ENCODE data around the gene KCNIP1. TPM values are rescaled to one million over a fixed set of nuclear protein-coding genes. Genes with fewer than 3 reads are reported as not detected.

Gene KCNIP1
- total and polyA plus RNA-seq, 2 of the 8 experiments (the other 6 are each of a cell fraction or from before 2014, with no cell fraction given), result 0.52 to 0.83 TPM

- TF ChIP-seq E2F6 (IDR thresholded peaks at IDR 0.05) (no peak), SUZ12 (IDR thresholded peaks at IDR 0.05; ENCODE audit: low read length) (no peak), BRCA1 (IDR thresholded peaks at IDR 0.05; ENCODE audit: low read depth, low read length) (no peak), HDAC2 (IDR thresholded peaks at IDR 0.05; ENCODE audit: borderline replicate concordance in 1 of 2, low read depth in 2 of 2, low read length in 2 of 2) (no peak)
Observed at GRCh38 chr5:170774831-170775230, 271.0 kb downstream of the KCNIP1 start (continued).

Data from H1 (cell line).